HUDEP-2 (cell line): ENCODE measurements around the gene ELAPOR2.
"Not testable (repeated sequence)": the region's sequence is repeated elsewhere in the genome, so short reads cannot be mapped to it uniquely, and the experiment has no call there.

Experiments used
- DNase-seq, 76 experiments: peaks; one replicate each; lab custom pipeline; 2025; ENCODE audit not compliant: unreplicated experiment in 76 of 76; lab: John Stamatoyannopoulos, UW

The ELAPOR2 gene, protein sequence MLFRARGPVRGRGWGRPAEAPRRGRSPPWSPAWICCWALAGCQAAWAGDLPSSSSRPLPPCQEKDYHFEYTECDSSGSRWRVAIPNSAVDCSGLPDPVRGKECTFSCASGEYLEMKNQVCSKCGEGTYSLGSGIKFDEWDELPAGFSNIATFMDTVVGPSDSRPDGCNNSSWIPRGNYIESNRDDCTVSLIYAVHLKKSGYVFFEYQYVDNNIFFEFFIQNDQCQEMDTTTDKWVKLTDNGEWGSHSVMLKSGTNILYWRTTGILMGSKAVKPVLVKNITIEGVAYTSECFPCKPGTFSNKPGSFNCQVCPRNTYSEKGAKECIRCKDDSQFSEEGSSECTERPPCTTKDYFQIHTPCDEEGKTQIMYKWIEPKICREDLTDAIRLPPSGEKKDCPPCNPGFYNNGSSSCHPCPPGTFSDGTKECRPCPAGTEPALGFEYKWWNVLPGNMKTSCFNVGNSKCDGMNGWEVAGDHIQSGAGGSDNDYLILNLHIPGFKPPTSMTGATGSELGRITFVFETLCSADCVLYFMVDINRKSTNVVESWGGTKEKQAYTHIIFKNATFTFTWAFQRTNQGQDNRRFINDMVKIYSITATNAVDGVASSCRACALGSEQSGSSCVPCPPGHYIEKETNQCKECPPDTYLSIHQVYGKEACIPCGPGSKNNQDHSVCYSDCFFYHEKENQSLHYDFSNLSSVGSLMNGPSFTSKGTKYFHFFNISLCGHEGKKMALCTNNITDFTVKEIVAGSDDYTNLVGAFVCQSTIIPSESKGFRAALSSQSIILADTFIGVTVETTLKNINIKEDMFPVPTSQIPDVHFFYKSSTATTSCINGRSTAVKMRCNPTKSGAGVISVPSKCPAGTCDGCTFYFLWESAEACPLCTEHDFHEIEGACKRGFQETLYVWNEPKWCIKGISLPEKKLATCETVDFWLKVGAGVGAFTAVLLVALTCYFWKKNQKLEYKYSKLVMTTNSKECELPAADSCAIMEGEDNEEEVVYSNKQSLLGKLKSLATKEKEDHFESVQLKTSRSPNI

DNA sequence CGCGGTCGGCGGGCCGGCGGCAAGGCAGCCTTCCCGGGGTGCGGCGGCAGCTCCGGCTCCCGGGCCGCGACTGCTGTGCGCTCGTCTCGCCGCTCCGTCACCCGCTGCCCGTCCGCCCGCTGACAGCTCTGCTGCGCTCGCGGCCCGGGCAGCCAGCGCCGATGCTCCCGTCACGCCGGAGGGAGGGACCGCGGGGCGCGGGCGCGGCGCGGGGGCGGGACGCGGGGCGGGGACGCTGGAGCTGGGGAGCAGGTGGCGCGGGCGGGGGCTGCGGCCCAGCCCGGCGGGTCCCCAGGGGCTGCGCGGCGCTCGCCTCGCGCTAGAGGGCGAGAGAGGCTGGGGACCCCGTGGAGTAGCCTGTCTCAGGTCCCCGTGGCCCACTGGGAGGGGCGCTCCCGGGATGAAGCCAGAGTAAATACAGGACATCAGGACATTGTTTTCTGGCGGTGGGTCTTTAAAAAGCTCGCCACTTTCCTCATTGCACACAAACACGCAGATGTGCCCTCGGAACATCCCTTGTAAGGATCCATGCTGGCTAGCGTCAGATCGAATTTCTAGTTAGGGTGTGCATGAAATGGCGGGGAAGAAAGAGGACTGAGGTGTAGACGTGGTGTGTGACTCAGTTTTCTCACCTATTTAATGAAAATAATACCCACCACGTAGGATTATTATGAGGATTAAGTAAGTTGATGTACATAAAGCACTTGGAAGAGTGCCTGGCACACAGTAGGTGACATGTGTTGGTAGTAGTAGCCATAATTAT, at the start of gene ELAPOR2:
ELAPOR2 (minus strand) TSS at position 130 of the 763 bp plus-strand sequence. CDS start 141 bp downstream, outside the sequence.
- peak in 71 of 76 experiments; percentile 7 to 90 (median 72) for DNase-seq

DNA sequence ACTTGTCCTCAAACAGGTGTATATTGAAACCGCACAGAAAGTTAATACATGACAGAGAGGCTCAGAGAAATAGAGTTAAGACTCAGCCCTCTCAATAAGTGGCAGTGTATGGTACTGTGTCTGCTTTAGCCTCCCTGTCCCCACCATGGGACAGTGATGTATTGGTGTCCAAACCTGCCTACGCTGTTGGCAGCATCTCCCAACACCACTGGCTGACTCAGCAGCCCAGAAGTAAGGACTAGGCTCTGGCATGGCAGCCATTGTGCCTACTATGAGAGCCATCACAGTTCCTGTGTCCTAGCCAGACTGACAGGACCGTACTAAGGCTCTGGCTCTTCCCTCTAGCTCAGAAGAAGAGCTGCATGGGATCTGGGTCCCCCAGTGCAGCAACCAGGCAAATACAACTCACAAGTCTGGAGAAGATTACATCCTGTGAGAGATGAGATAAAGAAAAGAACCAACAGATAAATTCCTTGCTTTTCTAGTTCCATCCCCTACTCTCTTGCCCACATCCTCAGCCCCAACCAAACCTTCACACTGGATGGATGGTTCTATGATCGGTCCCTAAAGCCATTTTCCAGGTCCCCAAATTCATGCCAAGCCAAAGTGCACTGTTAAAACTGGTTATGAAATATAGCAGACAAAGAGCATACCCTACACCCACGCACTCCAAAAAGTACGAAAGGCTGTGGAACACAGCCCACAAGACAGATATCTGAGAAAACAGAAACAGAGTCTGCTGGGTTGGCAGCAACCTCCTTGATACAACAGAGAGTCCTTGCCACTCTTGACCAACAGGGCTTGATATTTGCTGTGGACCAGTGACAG, 48.7 kb upstream of the ELAPOR2 start:
- peak in 72 of 76 experiments; percentile 1 to 89 (median 64) for DNase-seq

DNA sequence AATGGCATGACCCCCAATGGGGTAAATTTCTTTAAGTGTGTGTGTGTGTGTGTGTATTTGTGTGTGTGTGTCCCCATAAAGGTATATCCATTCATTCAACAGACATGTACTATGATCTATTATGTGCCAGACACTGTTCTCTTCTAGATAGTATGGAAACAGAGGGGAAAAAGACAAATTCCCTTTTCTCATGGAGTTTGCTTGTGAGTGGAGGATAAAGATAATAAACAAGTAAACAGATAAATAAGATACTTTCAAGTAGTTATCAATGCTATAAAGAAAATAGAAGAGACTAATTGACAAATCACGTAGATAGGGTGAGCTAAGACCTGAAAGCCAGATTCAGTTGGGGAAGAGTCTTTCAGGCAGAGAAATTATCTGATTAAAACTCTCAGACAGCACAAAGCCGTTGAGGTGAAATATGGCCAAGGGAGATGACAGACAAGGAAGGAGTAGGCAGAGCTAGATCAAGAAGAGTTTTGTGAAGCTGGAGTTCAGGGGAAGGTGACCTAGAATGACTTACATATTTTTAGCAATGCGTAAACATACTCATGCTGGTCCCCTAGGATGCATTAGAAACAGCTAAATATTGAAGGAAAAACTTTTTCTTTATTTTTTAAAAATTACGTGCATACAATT, 47.6 kb upstream of the ELAPOR2 start:
- peak in 34 of 76 experiments; percentile 1 to 71 (median 32) for DNase-seq

DNA sequence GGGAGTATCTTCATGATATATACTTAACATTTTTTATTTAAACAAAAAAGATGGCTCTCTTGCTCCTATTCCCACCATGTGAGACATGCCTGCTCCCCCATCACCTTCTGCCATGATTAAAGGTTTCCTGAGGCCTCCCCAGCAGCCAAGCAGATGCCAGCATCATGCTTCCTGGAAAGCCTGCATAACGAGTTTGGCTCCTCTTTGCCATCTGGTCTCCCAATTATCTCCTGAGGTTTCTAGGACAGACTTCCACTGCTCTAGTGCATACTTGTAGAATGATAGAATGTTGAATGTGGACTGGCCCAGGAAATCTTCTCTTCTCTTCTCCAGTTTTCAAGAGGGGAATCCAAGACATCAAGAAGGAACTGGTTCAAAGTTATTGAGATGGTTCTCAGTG, 45.9 kb upstream of the ELAPOR2 start:
- no peak for DNase-seq

DNA sequence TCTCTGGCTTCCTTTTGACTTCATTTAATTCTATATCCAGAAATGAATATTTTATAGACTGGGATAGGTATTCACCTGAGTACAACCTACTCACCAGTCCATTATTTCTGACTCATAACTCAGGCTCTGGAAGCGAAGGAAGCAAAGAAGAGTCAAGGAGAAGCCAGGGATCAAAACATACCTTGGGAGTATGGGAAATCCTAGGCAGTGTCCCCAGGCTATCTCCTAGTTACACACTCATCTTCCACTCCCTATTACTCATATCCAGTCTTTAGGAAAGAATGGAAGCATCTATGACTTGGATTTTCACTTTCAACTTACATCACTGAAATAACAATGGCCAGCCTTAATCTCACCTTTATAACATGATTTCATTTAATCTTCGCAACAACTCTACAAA, 40.9 kb upstream of the ELAPOR2 start:
- DNase-seq: no peak

DNA sequence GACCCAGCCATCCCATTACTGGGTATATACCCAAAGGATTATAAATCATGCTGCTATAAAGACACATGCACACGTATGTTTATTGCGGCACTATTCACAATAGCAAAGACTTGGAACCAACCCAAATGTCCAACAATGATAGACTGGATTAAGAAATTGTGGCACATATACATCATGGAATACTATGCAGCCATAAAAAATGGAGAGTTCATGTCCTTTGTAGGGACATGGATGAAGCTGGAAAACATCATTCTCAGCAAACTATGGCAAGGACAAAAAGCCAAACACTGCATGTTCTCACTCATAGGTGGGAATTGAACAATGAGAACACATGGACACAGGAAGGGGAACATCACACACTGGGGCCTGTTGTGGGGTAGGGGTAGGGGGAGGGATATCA, 37.9 kb upstream of the ELAPOR2 start:
- not testable (repeated sequence) for DNase-seq

DNA sequence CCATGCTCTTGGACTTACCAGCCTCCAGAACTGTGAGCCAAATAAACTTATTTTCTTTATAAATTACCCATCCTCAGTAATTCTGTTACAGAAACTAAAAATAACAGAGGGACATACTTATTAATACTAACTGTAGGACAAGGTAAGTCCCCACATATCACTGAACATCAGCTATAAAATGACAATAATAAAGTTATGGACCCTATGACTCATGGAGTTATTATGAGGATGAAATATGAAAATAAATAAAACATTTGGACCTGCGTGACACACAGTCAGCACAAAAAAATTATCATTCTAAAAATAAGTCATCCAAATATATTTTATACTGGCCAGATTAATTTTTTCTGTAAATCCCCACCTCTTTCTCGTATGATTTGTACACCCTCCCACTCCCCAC, 34.9 kb upstream of the ELAPOR2 start:
- DNase-seq: no peak

DNA sequence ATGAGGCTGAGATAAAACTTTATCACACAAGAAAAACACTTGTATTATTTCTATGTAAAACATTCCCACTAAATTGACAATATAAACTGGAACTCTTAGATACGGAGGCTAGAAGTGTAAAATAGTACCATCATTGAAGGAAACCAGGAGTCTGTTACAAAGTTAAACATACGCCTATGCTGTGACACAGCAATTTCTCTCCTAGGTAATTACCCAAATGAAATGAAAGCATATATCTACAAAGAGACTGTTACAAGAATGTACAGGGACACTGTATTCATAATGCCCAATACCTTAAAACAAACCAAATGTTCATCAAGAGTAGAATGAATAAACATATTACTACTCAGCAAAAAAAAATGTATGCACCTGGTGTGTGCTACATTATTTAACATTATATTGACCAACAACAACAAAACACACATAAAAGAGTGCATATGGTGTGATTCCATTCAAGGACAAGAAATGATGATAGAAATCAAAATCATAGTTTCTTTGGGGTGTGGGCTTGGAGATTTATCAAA, 33.2 kb upstream of the ELAPOR2 start:
- DNase-seq: no peak

DNA sequence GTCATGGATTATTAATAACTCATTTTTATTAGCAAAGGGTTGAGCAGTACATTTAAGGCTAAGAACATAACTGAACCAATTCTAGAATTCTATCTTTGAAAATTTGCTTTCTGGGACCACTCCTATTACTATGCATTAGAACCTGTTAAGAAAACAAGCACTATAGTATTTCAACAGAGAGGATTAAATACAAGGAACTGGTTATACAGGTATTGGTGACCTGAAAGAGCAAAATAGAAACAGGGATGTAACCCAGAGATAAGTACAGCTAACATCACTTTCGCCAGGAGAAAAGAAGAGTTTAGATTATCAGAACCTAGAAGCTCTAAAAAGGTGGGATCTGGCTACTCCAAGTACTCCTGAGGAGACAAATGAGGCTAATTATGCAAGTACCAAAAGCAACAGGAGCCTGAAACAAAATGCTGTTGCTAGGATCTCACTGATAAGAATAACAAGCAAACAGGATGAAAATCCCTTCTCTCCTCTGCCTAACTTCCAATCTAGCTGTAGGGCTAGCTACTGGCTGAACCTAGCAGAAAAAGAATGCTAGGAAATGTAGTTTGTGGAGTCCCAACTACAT, 32.1 kb upstream of the ELAPOR2 start:
- DNase-seq: no peak

DNA sequence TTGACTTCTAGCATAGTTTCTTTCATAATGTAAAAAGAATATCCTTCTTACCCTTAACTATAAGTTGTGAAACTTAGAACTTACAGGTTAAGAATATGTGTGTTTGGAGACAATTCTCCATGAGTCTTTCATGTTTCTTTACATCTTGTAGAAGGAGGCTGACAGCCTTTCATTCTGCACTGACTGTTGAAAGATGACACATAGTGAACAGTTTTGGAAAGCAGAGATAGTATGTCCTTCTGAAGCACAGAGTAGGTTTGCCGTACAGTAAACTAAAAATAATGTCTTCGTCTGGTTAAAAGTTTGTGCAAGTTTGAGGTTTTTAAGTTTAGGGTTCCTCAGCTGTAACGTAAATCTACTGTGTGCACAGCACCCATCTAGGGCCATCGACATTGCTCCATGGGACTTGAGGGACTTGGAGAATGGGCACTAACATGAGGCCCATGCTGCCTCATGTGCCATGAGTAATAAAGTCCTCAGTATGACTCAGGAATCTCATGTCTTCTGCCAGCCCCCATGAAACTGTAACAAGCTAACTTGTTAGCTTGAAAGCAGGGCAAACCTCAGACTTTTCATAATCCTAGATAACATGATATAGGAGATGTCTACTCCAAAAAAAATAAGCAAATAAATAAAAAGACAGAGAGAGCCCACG, 24.5 kb upstream of the ELAPOR2 start:
- DNase-seq: no peak

DNA sequence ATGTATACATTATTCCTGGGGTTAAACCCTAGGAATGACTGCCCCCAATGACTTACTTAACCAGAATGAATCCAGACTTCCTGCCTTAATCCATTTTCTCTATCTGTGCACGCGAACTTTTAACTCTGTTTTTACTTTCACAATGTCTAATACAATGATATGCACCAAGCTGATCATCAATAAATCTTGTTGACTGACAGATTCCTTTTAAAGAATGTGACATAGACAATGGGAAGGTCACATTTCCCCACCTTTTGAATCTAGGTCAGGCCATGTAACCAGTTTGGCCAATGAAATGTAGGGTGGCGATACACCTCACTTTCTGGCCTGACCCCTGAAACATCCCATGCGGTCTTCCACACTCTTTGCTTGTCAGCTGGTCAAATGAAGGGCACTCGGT, 23.2 kb upstream of the ELAPOR2 start:
- no peak for DNase-seq

DNA sequence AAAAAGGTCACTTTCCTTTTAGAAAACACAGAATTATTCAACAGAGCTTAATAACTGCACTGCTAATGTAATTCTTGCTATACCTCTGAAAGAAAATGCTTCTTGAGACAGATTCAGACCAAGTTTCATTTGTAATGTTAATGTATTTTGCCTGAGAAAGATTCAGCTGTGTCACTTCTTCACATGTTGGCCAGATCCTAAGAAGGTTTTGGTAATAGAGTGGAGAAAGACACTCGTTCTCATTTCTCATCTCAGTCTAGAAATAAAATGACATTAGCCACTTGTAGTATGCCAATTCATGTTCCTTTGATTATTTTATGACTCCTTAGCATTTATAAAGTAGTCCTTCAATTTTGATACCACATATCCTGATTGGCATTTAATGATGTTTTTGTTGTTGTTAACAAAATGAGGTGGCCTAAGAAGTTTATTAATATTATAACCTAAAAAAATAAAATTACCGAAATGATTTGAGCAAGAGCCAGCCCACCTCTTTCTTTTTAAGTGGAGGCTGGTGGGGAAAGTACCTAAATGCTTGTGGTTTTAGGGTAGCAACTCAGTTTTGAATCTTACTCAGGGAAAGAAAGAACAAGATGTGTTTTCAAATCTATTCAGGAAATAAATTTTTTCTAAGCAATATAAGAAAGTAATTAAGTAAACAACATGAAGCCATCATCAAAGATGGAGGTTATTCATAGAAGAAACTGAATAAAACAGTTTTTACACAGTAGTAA, 16.4 kb upstream of the ELAPOR2 start:
- DNase-seq: no peak

DNA sequence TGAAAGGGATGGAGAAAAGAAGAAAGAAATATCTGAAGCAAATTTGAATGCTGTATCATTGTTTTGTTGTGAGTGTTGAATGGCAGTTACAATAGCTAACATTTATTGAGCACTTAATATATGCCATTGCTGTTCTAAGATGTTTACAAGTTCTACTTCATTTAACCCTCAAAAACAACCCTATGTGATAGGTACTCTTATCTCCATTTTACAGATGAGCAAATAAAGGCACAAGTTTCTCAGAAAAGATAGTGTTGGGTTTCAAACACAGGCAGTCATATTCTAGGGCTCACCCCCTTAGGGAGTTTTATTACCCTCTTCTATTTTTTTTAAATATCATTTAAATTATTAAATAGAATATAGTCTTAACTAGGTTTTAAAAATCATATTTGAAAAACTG, 8.3 kb upstream of the ELAPOR2 start:
- DNase-seq: no peak

DNA sequence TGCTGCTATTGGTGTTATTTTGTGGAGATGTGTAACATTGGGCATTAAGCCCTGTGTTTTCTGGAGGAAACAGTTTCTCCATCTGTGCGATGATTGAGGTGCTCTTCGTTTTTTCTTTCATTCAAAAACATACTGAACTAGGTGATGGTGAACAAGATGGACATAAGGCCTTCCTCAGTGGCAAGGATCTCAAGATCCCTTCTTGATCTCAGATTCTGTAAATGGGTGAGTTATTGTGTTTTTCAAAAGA, 759 bp upstream of the ELAPOR2 start:
- no peak for DNase-seq

DNA sequence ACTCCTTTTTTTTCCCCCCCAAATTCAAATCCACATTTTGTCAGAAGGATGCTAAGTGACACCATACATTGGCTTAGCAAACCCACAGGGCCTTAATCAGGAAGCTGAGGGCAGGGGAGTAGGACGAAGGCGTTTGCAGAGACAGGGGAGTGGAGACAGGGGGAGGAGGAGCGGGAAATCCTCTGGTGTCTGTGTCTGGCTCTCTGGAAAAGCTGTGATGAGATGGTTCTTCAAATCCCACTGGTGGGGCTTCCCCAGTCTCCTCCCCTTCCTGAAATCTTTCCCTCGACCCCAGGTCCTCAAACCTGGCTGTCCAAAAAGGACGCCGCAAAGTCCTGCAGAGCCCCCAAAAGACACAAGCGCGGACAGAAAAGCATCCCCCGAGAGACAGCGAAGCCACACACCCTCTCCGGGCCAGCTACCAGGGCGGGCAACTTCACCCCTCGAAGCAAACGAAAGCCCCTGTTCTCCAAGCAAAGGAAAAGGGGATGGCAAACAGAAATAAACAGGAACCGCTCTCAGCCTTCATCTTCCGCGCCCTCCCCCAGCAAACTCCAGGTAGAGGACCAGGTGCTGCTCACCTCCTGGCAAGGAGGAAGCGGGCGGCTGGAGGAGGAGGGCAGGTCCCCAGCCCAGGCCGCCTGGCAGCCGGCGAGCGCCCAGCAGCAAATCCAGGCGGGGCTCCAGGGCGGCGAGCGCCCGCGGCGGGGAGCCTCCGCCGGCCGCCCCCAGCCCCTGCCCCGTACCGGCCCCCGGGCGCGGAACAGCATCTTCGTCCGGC, 520 bp downstream of the ELAPOR2 start:
- peak in 6 of 76 experiments; percentile 1 to 39 (median 9) for DNase-seq

DNA sequence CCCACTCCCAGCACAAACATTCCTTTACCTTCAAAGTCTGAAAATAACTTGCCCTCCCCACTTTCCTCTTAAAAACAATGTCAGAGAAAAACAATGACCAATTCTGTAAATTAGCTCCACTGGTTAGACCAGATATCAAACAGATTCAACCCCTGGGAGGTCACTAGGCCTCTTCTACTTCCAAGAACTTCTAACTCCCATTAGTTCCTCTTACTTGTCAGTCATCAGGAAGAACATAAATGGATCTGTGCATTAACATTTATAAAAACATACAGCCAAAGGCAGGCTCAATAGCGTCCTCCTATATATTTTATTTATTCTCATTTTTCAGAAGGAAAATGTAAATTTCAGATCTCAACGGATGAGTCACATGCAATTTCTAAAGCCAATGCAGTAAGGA, 2.2 kb downstream of the ELAPOR2 start:
- no peak for DNase-seq

DNA sequence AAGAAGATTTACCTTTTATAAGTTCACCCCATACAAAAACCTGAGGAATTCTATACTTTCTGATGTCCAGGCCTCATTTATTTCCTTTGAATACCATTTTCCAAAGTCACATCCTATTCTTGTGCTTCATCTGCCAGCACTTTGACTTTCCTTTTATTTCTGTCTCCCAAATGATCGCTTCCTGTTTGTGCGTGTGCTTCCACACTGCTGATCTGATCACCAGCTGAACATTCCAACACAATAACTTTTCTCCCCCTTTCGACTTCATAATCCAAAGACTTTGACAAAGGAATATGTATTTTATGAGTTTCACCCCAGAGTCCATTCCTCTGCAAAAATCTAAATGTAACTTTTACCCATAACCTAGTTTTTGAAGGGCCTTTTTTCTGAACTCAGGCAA, 3.1 kb downstream of the ELAPOR2 start:
- DNase-seq: no peak
